Body of pancreas (tissue), 4 donors: ENCODE measurements around the gene IFTAP. TPM values are rescaled to one million over a fixed set of nuclear protein-coding genes. Genes with fewer than 3 reads are reported as not detected.
"Not testable (repeated sequence)": the region's sequence is repeated elsewhere in the genome, so short reads cannot be mapped to it uniquely, and the experiment has no call there.

Experiments used
- ATAC-seq: fragments of 150-250 bp; one replicate; pipeline ENCODE4 v1.9.1; 2016
- DNase-seq, 4 donors: peaks; one replicate each; pipeline ENCODE4 v3.0.0-alpha.2; 2019
- H3K27ac ChIP-seq, 4 donors: fragments of 200-600 bp; sonication (generic); 1 replicate in 3 of 4; 2 replicates in 1 of 4; pipeline versions ENCODE4 v1.5.1 to v1.6.1; 2016 to 2019; ENCODE audit warnings: mild to moderate bottlenecking in 1 of 4, mixed read lengths in 1 of 4, moderate library complexity in 1 of 4
- H3K27me3 ChIP-seq, 2 donors: fragments of 200-600 bp; sonication (generic); one replicate each; pipeline ENCODE4 v1.6.0; 2016; ENCODE audit warnings: mild to moderate bottlenecking in 1 of 2
- H3K36me3 ChIP-seq, 2 donors: fragments of 200-600 bp; sonication (generic); replicated peaks in 1 of 2; 2 replicates each; pipeline ENCODE4 v1.5.1; 2016; ENCODE audit warnings: low read depth in 2 of 2; ENCODE audit not compliant: insufficient read depth in 1 of 2
- H3K4me1 ChIP-seq: fragments of 200-600 bp; sonication (generic); one replicate; pipeline ENCODE4 v1.6.0; 2016
- H3K4me3 ChIP-seq, 2 donors: fragments of 200-600 bp; sonication (generic); 1 replicate in 1 of 2; 2 replicates in 1 of 2; pipeline ENCODE4 v1.5.1; 2016 to 2019
- H3K9me3 ChIP-seq, 3 donors: fragments of 200-600 bp; sonication (generic); 1 replicate in 2 of 3; 2 replicates in 1 of 3; pipeline ENCODE4 v1.5.1; 2016
- POLR2A ChIP-seq, 3 donors: fragments of 450-650 bp; IDR thresholded peaks; one replicate each; pipeline ENCODE4 v1.6.1; 2016; ENCODE audit warnings: antibody characterized with exemption in 3 of 3, mild to moderate bottlenecking in 2 of 3
- WGBS, 2 donors: methylation state at CpG; one replicate each; pipeline ENCODE4 v1.1.5; 2017; 5-methylcytosine and 5-hydroxymethylcytosine counted together
- intact Hi-C: fragments of 100-400 bp; cut with DNase I; formaldehyde crosslinking; loops from one replicate; pipeline ENCODE4 v1.15.1; 2023
- total RNA-seq, 2 donors: library from RNA; depleted of rRNA; stranded (reverse); fragments of >200 nt; gene quantifications; one replicate each; pipeline ENCODE4 v1.1.0, GENCODE V29; 2016
- TF ChIP-seq, protein P1 (sequence below), 7 experiments: fragments of 450-650 bp in 4 of 7; fragments of 200-600 bp in 3 of 7; sonication (generic) in 3 of 7; IDR thresholded peaks; one replicate each; pipeline ENCODE4 v1.5.1; 2016 to 2019; ENCODE audit warnings: antibody characterized with exemption in 7 of 7

The IFTAP gene, protein sequence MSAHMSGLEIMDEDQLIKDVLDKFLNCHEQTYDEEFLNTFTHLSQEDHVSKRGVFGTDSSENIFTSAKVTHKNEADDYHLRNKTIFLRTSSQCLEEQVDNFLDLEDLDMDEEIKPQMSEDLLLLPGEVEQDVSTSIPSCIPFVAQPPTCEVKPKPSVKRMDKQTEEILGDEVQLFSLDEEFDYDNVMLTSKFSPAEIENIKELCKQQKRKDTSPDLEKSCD
- 10 to 100 TPM; 11.9 to 14.3 TPM for total RNA-seq

DNA sequence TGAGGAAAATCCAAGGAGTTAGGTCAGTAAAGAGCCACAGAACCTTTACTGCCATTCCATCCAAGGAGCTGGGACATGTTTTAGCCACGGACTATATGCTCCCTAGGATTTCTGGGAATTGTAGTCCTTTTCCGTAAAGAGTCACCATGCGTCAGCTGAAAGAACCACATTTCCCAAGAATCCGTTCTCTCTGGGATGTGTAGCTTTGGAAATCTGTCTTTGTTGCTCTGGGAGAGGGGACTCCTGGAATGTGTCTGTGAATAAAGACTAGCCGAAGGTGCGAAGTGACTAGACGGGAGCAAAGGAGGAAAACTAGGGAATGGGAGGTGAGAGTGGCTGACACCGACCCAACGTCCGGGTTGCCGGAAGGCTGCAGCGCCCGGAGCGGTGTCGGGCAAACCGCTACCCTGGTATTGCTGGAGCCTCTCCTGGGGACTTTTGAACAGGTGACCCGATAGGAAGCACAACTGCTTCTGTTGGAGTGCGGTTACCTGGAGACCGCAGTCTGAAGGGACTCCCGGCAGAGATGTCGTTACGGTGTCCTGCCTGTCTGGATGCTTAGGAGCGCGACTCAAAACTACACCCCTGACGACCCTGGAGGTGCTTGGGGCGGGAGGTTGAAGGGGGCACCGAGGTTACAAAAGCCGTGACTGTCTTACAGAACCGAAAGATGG, at the start of gene IFTAP:
IFTAP (plus strand) TSS at position 187 of the 674 bp plus-strand sequence. CDS start 15,602 bp downstream, outside the sequence.
- Histone ChIP-seq H3K4me1 (peaks cover 9% of the 10 kb centered on the region), H3K27me3 (no peaks in the 10 kb centered on the region), H3K27ac (peak within 1 kb of the TSS in 3 of 4 donors; percentile 46 to 66 (median 65)), H3K9me3 (no peaks in the 10 kb centered on the region), H3K4me3 (peak within 1 kb of the TSS; percentile 48 to 64), H3K36me3 (no peaks in the 10 kb centered on the region)
- ATAC-seq, result peak; percentile 100
- 0% methylated on average over 26 to 29 of the region's 29 CpGs for WGBS, 2 donors
- peak; percentile 57 to 83 (median 66) for DNase-seq
- intact Hi-C loops, result no loop called here
- TF ChIP-seq POLR2A (IDR thresholded peaks at IDR 0.05), result peak in 1 of 3 donors; percentile 38
- TF ChIP-seq, protein P1, sequence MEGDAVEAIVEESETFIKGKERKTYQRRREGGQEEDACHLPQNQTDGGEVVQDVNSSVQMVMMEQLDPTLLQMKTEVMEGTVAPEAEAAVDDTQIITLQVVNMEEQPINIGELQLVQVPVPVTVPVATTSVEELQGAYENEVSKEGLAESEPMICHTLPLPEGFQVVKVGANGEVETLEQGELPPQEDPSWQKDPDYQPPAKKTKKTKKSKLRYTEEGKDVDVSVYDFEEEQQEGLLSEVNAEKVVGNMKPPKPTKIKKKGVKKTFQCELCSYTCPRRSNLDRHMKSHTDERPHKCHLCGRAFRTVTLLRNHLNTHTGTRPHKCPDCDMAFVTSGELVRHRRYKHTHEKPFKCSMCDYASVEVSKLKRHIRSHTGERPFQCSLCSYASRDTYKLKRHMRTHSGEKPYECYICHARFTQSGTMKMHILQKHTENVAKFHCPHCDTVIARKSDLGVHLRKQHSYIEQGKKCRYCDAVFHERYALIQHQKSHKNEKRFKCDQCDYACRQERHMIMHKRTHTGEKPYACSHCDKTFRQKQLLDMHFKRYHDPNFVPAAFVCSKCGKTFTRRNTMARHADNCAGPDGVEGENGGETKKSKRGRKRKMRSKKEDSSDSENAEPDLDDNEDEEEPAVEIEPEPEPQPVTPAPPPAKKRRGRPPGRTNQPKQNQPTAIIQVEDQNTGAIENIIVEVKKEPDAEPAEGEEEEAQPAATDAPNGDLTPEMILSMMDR (IDR thresholded peaks at IDR 0.05), result peak in 1 of 7 experiments; percentile 3

DNA sequence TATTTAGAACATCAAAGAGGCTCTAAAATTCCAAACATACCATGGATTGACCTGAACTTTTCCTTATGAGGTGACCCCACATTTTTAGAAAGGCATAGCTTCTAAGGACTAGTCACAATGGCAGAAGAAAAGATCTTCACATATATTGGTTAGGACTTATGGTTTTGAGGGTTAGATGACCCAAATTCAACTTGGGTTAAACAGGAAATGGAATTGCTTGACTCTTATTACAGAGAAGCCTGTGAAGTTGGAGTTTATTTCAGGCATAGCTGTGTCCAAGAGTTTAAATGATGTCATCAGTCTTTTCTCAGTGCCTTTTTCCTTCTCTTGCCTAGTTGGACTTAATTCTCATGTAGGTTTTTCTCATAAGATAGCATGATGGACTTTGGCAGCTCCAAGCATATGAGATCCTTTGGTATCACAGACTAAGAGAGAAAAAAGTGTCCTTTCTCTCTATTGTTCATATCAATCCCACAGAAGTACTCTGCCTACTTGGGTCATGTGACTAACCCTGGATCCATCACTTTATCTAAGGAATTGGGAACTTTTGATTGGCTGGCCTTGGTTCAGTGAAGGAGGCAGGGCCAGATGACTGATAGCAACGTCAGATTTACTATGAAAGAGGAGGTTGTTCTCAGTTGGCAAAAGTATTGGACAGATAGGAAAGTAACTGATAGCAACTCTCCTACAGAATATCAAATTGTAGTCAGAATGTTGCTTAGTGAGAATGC, 43.8 kb upstream of the IFTAP start:
- no peak for DNase-seq
- no peaks in the 10 kb centered on the region for H3K9me3 ChIP-seq

DNA sequence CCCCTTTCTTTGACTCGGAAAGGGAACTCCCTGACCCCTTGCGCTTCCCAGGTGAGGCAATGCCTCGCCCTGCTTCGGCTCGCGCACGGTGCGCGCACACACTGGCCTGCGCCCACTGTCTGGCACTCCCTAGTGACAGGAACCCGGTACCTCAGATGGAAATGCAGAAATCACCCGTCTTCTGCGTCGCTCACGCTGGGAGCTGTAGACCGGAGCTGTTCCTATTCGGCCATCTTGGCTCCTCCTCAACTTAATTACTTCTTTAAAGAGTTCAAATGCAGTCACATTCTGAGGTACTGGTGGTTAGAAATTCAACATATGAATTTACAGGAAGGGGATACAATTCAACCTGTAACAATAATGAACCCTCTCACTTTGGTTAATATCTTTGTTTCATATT, 36.9 kb upstream of the IFTAP start:
- H3K27ac ChIP-seq, intact Hi-C loops, H3K4me3 ChIP-seq, H3K27me3 ChIP-seq, H3K36me3 ChIP-seq, DNase-seq, H3K4me1 ChIP-seq, ATAC-seq, H3K9me3 ChIP-seq: not testable (repeated sequence)
- 89 to 95% methylated on average over 7 to 16 of the region's 17 CpGs for WGBS, 2 donors

More for the DNA sequence above, 43.8 kb upstream of the IFTAP start:
- H3K36me3 ChIP-seq, result no peaks in the 10 kb centered on the region
- TF ChIP-seq, protein P1 (IDR thresholded peaks at IDR 0.05), result no peak
- no peak for TF ChIP-seq POLR2A (IDR thresholded peaks at IDR 0.05)
- no peaks in the 10 kb centered on the region for H3K4me1 ChIP-seq
- 10 to 16% methylated on average over 1 of the region's 1 CpG for WGBS, 2 donors
- no peaks in the 10 kb centered on the region for H3K27me3 ChIP-seq
- ATAC-seq, result no peak
- H3K27ac ChIP-seq, result no peak overlapping the region
- H3K4me3 ChIP-seq, result no peak overlapping the region
- intact Hi-C loops, result no loop called here

DNA sequence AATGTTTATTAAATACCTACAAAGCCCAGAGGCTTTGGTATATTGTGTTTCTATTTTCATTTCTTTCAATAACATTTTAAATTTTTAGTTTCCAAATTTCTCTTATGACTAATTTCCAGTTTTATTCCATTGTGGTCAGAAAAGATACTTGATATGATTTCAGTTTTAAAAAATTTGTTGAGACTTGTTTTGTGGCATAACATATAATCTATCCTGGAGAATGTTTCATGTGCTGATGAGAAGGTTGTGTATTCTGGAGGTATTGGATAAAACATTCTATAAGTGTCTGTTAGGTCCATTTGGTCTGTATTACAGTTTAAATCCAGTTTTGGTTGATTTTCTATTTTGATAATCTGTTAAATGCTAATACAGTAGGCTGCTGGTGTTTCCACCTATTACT, 36.3 kb upstream of the IFTAP start:
- H3K4me1 ChIP-seq, result no peaks in the 10 kb centered on the region
- intact Hi-C loops, result no loop called here
- no peak for DNase-seq
- H3K27me3 ChIP-seq, result no peaks in the 10 kb centered on the region
- TF ChIP-seq, protein P1 (IDR thresholded peaks at IDR 0.05), result no peak
- no peak for TF ChIP-seq POLR2A (IDR thresholded peaks at IDR 0.05)
- no peaks in the 10 kb centered on the region for H3K9me3 ChIP-seq
- H3K36me3 ChIP-seq, result no peaks in the 10 kb centered on the region
- H3K4me3 ChIP-seq, result no peak overlapping the region
- no peak overlapping the region for H3K27ac ChIP-seq
- ATAC-seq, result no peak
